GM10266 (cell line): ENCODE results near the gene SPATA31D1.

ENCODE experiments used
- DNase-seq: peaks from one replicate; pipeline ENCODE4 v3.0.0; 2012; ENCODE audit errors: extremely low spot score
- TF ChIP-seq, protein P1 (sequence below): IDR thresholded peaks from 2 replicates; pipeline ENCODE4 v1.5.1; 2012; ENCODE audit warnings: mild to moderate bottlenecking, low read depth; ENCODE audit not compliant: control insufficient read depth, insufficient read depth; ENCODE audit errors: missing control alignments

Gene SPATA31D1

DNA sequence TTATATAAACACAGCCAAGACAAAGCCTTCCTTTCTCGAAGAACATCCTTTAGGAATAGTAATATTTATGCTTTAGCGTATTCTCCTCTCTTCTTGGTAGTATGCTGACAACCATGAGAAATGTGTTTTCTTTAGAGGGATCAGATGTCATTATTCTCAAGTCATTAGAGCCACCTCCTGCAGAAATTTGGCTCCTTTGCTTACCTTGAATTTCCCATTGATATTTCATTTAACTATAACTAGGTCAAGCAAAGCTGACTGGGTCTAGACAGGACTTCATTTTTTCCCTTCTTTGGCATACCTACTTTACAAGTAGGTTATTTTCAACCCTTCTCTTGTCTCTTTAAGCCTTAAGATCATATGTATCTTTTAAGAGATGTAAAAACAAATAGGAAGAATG is 50.3 kb downstream of the SPATA31D1 start:
- TF ChIP-seq, protein P1, sequence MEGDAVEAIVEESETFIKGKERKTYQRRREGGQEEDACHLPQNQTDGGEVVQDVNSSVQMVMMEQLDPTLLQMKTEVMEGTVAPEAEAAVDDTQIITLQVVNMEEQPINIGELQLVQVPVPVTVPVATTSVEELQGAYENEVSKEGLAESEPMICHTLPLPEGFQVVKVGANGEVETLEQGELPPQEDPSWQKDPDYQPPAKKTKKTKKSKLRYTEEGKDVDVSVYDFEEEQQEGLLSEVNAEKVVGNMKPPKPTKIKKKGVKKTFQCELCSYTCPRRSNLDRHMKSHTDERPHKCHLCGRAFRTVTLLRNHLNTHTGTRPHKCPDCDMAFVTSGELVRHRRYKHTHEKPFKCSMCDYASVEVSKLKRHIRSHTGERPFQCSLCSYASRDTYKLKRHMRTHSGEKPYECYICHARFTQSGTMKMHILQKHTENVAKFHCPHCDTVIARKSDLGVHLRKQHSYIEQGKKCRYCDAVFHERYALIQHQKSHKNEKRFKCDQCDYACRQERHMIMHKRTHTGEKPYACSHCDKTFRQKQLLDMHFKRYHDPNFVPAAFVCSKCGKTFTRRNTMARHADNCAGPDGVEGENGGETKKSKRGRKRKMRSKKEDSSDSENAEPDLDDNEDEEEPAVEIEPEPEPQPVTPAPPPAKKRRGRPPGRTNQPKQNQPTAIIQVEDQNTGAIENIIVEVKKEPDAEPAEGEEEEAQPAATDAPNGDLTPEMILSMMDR = no peak

More for the DNA sequence above, 50.3 kb downstream of the SPATA31D1 start:
- DNase-seq = no peak
